ENCODE measurements around the gene NF1. TPM values are rescaled to one million over a fixed set of nuclear protein-coding genes. Genes with fewer than 3 reads are reported as not detected.

The NF1 gene
- polyA plus RNA-seq, 1 of the 3 experiments (the other 2 are of a cell fraction) = 19.6 TPM

DNA sequence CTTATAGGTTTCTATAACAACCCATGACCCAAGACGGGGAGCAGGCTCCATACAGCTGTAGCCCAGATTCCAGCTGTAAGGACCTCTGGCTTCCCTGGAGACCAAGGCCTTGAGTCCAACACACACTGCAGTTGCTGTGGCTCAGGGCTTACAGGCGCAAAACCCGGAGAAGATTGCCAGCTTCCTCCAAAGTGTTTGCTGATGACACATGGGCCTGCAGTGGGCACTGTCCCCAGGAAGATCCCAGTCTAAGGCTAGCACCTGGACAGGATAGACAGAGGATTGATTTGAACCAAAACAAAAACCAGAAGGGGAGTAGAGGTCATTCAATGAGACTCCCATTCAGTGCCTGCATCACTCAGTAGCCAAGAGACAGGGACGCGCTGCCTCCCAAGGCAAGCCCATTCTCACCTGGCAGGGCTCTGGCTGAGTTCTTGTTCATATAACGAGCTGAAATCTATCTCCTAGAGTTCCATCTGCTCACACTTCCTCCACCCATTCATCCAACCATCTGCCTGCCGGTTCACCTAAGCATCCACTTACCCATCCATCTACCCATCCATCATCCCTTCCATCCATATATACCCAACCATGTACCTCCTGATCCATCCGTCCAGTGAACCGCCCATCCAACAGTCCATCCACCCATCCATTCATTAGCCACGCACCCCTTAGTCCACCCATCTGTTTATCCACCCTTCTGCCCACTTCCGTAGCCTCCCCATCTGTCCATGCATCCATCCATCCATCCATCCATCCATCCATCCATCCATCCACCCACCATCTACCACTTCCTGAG lies 306.9 kb downstream of the NF1 start (continued):
- no peak for TF ChIP-seq MEF2A (IDR thresholded peaks at IDR 0.05; ENCODE audit: borderline replicate concordance, low read depth)
- TF ChIP-seq FOXJ3 (CRISPR knock-in tag; IDR thresholded peaks at IDR 0.05) = no peak

DNA sequence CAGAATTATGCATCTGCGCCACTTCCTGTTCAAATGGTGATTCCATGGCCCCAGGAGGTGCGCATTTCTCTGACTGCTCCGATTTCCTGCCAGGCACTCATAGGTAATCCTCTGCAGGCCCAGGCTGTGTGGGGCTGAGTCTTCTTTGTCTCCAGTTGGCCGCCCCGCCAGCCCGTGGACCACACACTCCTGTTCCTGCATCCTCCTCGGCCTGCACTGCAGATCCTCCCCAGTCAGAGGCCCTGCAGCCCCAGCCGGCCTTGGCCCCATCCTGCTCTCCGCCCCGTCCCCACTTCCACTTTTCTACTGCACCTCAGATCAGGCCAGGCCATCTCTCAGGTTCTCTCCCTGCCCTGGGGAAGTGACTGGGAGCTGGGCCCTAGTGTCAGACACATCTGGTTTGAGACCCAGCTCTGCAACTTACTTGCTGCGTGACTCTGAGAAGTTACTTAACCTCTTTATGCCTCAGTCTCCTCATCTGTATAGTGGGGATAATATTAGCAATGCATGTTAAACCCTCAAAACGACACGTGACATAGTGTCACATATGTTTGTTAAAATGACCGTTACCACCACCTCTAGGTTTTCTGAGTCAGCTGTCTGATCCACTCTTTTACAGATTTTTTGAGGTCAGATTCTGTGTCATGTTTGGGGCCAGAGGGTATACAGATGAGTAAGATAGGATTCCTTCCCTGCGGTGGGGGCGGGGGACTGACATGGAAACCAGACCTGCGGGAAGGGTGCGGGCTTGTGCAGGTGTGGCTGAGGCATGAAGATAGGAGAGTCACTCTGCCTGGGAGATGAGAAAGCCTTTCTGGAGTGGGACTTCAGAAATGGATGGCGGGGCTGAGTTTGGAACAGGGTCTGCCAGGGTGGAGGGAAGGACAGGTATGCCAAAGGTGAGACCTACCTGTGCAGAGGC lies 309.5 kb downstream of the NF1 start:
- Histone ChIP-seq H3K9me2 (no peaks in the 10 kb centered on the region), H3K9ac (no peak overlapping the region)
- CTCF ChIA-PET = interaction anchor here (1.2 kb wide), 1 partner anchor 11 kb away, joined by 5 read pairs; no protein-coding TSS in a partner anchor

DNA sequence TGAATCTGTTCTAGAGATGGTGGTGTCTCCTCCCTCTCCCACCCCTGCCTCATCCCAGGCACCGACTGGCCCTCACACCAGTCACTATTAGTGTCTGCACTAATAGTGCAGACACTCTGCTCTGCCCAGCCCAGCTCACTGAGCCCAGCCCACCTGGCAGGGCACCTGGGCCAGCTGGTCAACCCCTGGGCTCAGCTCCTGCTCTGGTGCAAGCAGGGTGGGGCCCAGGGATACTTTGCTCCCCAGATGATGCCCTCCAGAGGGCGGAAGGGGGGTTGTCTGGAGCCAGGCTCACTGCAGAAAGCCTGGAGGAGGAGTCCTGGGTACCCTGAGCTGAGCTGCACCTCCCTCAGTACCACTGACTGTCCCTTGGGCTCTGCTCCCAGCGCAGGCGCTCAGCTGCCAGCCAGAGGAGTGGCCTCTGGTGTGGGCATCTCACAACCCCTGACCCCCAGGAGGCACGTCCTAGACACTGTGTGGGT lies 311.2 kb downstream of the NF1 start:
- CTCF ChIA-PET = interaction anchor here (0.8 to 2.7 kb wide), 6 partner anchors 14 to 122 kb away, joined by 3 to 18 read pairs (median 4); partner anchors contain the start of gene RAB11FIP4
- no peaks in the 10 kb centered on the region for H3K9me2 ChIP-seq
- TF ChIP-seq SMC3 (IDR thresholded peaks at IDR 0.05; ENCODE audit: low read depth, low read length) = no peak
- no peak for TF ChIP-seq GATA2 (CRISPR knock-in tag; IDR thresholded peaks at IDR 0.05)
- H3K9ac ChIP-seq = no peak overlapping the region
- no peaks in the 10 kb centered on the region for H4K20me1 ChIP-seq (ENCODE audit: insufficient read depth)
- no peaks in the 10 kb centered on the region for H3K79me2 ChIP-seq (ENCODE audit: insufficient read depth)
- no peak overlapping the region for H3K4me2 ChIP-seq
- peak overlapping the region in 1 of 2 experiments; percentile 92; a peak in 2 of 4 replicates for H3K27ac ChIP-seq (ENCODE audit: low read depth in 2 of 2, low read length in 1 of 2)
- peaks cover 0 to 38% of the 10 kb centered on the region in 2 experiments; a peak in 2 of 4 replicates for H3K4me1 ChIP-seq (ENCODE audit: control insufficient read depth in 1 of 2, insufficient read depth in 2 of 2, low read depth in 1 of 2, low read length in 1 of 2)
- no peak overlapping the region for H2AFZ ChIP-seq (ENCODE audit: low read depth)
- no peaks in the 10 kb centered on the region for H3F3A ChIP-seq (replicated peaks; ENCODE audit: insufficient read depth)
- no peaks in the 10 kb centered on the region for H3K36me3 ChIP-seq (replicated peaks in 1 of 2; ENCODE audit: control insufficient read depth in 1 of 2, insufficient read depth in 2 of 2, low read length in 1 of 2)
- H3K9me3 ChIP-seq = no peaks in the 10 kb centered on the region
- no peak overlapping the region for H3K4me3 ChIP-seq (ENCODE audit: low read depth in 2 of 2, low read length in 1 of 2)
- POLR2A ChIA-PET = interaction anchor here (1.1 to 1.4 kb wide), 3 partner anchors 9 to 19 kb away, joined by 3 to 10 read pairs (median 4); no protein-coding TSS in a partner anchor
- no peaks in the 10 kb centered on the region for H3K27me3 ChIP-seq (ENCODE audit: insufficient read depth)
- 79% methylated on average over 5 of the region's 5 CpGs for WGBS (ENCODE audit: low lambda C conversion rate)
- peak; percentile 76 for DNase-seq

More for the DNA sequence above, 309.5 kb downstream of the NF1 start:
- no peak for DNase-seq
- no peak overlapping the region for H3K4me2 ChIP-seq
- H3F3A ChIP-seq (replicated peaks; ENCODE audit: insufficient read depth) = no peaks in the 10 kb centered on the region
- H3K79me2 ChIP-seq (ENCODE audit: insufficient read depth) = no peaks in the 10 kb centered on the region
- peak overlapping the region in 1 of 2 experiments; percentile 92; a peak in 2 of 4 replicates for H3K27ac ChIP-seq (ENCODE audit: low read depth in 2 of 2, low read length in 1 of 2)
- H3K4me1 ChIP-seq (ENCODE audit: control insufficient read depth in 1 of 2, insufficient read depth in 2 of 2, low read depth in 1 of 2, low read length in 1 of 2) = peaks cover 0 to 38% of the 10 kb centered on the region in 2 experiments; a peak in 2 of 4 replicates
- H3K4me3 ChIP-seq (ENCODE audit: low read depth in 2 of 2, low read length in 1 of 2) = no peak overlapping the region
- no peaks in the 10 kb centered on the region for H3K36me3 ChIP-seq (replicated peaks in 1 of 2; ENCODE audit: control insufficient read depth in 1 of 2, insufficient read depth in 2 of 2, low read length in 1 of 2)
- 93% methylated on average over 16 of the region's 19 CpGs for WGBS (ENCODE audit: low lambda C conversion rate)
- TF ChIP-seq FOSL2 (IDR thresholded peaks at IDR 0.05; ENCODE audit: borderline replicate concordance, low read depth) = no peak
- no peaks in the 10 kb centered on the region for H3K9me3 ChIP-seq
- POLR2A ChIA-PET = no interaction called here
- no peaks in the 10 kb centered on the region for H3K27me3 ChIP-seq (ENCODE audit: insufficient read depth)
- H2AFZ ChIP-seq (ENCODE audit: low read depth) = no peak overlapping the region
- H4K20me1 ChIP-seq (ENCODE audit: insufficient read depth) = no peaks in the 10 kb centered on the region
